HG02610 (cell line): ENCODE results near the gene CCR6.
A peak's percentile ranks its signal among the peaks of the same experiment; 100 is the strongest.
"Not testable (repeated sequence)": the region's sequence is repeated elsewhere in the genome, so short reads cannot be mapped to it uniquely, and the experiment has no call there.

ENCODE experiments used
- ATAC-seq: cut with Tn5 transposase; IDR thresholded peaks from one replicate; pipeline ENCODE4 v1.9.1; 2021; ENCODE audit warnings: mild to moderate bottlenecking, moderate library complexity; ENCODE audit not compliant: unreplicated experiment

Gene CCR6

GRCh38 chr6:167122827-167123657 lies at the start of gene CCR6:
CCR6 (plus strand) TSS chr6:167123096; CDS start chr6:167136135, 13,039 bp downstream.
- ATAC-seq, result no peak

GRCh38 chr6:167073679-167074274 lies 49.1 kb upstream of the CCR6 start:
- ATAC-seq, result no peak

GRCh38 chr6:167077241-167077932 lies 45.5 kb upstream of the CCR6 start:
- no peak for ATAC-seq

DNA sequence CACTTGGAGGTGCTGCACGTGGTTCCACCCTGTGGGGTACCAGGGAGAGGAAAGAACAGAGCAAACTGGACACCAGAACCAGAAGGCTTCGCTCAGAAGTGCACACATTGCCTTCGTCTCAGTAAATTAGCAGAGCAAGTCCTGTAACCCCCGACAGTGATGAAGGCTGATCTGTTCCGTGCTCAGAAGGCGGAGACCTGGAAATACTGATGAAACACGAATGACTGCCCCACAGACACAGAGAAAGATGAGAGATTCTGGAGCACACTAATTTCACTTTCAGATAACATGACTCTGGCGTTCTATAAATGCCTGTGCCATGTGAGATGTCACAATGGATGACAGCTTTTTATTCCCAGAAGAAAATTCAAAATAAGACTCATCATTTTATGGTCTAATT lies 44.2 kb upstream of the CCR6 start:
- ATAC-seq, result peak; percentile 46

- ATAC-seq, result peak; percentile 96
Measured at GRCh38 chr6:167079853-167080297, 43.0 kb upstream of the CCR6 start.

DNA sequence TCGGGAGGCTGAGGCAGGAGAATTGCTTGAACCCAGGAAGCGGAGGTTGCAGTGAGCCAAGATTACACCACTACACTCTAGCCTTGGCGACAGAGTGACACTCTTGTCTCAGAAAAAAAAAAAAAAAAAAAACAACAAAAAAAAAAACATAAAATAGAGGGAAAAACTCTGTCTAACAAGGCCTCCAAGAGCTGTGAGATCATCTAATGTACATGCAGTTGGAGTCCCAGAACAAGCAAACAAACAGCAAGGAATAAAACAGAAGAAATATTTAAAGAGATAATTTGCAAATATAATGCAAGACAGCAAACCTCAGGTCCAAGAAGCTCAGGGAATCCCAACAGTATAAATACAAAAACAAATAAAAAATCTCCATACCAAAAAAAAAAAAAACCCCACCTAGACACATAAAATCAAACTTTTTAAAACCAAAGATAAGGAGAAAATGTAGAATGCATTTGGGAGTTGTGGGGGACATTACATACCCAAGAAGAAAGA lies 35.0 kb upstream of the CCR6 start:
- ATAC-seq, result no peak

DNA sequence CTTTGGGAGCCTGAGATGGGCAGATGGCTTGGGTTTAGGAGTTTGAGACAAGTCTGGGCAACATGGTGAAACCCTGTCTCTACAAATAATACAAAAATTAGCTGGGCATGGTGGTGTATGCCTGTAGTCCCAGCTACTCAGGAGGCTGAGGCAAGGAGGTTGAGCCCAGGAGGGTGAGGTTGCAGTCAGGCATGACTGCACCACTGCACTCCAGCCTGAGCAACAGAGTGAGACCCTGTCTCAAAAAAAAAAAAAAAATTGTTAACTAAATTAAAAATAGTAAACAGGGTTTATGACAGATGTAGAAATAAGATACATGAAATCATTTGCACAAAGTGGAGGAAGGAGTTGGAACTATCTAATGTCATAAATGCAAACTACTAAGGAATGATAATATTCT lies 34.2 kb upstream of the CCR6 start:
- not testable (repeated sequence) for ATAC-seq

DNA sequence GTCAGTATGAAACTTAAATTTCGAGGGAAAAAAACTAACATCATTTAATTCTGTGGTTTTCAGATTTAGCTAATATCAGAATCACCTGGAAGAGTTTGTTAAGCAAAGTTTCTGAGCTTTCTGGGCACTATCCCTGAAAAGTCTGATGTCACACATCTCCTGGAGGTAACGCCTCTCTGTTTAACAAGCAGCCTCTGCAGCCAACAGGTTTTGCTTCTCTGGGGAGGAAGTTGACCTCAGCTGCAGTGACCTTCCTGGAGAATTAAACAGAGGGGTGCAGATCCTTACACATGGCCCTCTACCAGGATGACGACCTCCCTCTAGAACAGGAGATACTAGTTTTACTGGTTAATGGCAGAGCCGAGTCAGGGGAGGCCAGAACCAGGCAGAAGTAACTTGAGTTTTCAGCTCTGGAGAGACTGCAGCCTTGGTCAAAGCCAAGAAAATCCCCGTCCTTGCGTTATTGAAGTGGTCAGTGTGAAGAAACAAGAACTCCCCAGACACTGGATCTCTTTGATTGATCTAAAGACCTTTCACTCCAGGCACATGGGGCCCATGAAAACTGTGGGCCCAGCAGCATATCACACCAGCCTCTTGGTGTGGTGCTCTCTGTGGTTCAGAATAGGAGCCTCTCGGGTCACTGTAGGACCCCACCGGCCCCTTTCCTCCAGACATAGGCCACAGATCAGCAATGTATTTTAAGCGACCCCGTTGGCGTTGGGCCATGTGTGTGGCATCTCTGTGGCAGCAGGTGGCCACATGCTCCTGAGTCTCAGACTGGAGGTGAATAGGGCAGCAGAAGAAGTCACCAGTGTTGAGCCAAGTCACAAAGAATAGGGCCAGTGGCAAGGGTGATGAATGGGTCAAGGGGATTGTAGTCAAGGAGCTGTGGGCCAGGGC lies 33.4 kb upstream of the CCR6 start:
- no peak for ATAC-seq

GRCh38 chr6:167090171-167090570 lies 32.7 kb upstream of the CCR6 start:
- ATAC-seq, result no peak

- ATAC-seq, result no peak
Measured at GRCh38 chr6:167091026-167091804, 31.7 kb upstream of the CCR6 start.

DNA sequence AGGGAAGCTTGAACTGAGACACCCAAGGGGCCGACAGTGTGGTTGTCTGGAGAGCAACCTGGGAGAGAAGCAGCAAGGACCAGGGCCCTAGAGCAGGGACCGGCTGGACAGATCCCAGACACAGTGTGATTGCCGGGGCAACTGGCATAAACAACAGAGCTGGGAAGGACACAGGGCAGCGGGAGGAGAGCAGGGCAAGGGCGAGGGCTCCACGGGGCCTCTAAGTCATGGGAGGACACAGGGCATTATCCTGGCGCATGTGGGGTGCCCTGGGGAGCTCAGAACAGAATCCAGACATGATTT lies 31.1 kb upstream of the CCR6 start:
- ATAC-seq, result no peak

GRCh38 chr6:167092672-167093339 lies 30.1 kb upstream of the CCR6 start:
- ATAC-seq, result no peak

DNA sequence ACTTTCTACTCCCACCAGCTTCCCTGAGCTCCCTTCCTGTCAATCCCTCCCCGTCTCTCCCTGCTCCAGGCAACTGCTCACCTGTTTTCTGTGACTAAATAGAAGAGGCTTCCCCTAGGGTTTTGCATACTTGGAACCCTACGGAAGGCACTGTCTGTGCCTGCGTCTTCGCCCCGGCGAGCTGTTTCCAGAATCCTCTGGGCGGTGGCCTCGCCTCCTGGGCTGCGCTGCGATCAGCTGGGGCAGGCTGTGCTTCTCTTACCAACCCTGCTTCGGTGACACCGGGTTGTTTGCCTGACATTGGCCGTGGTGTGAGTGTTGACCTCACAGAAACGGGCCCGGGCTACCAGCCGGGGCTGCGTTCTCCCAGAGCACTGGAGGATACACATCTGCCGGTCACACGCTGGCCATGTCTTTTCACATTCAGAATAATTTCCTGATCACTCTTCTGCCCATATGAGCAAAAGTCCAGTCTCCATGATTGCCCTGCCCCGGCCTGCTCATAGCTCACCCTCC lies 29.4 kb upstream of the CCR6 start:
- no peak for ATAC-seq

GRCh38 chr6:167093922-167094432 lies 28.9 kb upstream of the CCR6 start:
- ATAC-seq, result peak; percentile 42

- ATAC-seq, result peak; percentile 15
Measured at GRCh38 chr6:167094436-167094819, 28.5 kb upstream of the CCR6 start.

DNA sequence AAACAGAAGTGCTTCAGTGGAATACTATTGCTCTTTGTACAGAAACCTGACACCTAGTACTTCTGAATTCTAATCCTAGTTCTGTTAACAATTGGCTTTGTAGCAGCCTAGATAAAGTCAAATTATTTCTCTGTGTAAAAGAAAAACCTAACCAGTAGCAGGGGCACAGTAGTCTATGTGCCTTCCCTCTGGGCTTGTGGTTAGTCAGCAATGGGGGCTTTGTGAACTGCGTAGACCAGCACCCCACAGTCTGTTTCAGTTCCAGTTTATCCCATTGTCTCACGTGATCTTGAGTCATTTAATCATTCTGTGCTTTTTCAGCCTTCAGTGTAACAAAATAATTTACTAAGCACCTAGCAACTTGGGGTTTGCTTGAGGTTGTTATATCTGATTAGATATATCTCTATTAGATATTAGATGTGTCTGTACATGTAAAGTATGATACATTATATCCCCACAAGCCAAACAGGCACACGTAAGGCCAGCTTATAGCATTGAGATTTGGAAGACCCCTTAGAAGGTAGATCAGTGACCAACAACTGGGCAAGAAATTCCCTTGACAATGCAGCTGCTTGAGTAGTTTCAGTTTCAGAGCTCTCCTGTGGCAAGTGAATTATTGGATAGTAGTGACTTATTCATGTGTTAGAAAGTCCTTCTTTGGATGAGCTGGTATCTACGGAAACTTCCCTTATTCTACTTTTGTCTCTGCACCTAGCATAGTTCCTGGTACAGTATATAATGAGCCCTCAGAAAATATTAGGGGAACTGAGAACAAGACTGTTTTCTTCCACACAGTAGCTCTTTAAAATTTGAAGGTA lies 27.9 kb upstream of the CCR6 start:
- peak; percentile 52 for ATAC-seq

GRCh38 chr6:167095888-167096287 lies 27.0 kb upstream of the CCR6 start:
- ATAC-seq, result no peak

DNA sequence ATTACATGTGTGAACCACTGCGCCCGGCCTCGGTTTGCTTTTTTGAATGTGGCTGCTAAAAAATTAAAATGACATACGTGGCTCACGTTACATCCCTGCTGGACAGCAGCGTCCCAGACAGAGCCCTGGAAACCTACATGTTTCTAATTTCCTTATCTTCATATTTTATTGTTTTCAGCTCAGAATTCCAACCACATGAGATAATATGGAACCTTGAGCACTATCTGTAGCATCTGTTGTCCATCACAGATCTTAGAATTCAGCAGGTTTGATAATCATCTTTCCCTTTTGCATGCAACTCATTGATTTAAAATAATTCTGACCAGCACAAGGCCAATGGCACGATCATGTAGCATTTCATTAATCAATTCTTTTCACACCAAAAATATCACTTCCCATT lies 25.9 kb upstream of the CCR6 start:
- ATAC-seq, result no peak
